HG03196 (cell line): ENCODE data around the gene AHRR.

Experiments
- ATAC-seq: cut with Tn5 transposase; IDR thresholded peaks from one replicate; pipeline ENCODE4 v1.9.1; 2021; ENCODE audit not compliant: unreplicated experiment

The AHRR gene

GRCh38 chr5:425714-426113, 104.2 kb downstream of the AHRR start:
- ATAC-seq = no peak

- ATAC-seq = no peak
These were observed 105.0 kb downstream of the AHRR start for GRCh38 chr5:426392-426976.

DNA sequence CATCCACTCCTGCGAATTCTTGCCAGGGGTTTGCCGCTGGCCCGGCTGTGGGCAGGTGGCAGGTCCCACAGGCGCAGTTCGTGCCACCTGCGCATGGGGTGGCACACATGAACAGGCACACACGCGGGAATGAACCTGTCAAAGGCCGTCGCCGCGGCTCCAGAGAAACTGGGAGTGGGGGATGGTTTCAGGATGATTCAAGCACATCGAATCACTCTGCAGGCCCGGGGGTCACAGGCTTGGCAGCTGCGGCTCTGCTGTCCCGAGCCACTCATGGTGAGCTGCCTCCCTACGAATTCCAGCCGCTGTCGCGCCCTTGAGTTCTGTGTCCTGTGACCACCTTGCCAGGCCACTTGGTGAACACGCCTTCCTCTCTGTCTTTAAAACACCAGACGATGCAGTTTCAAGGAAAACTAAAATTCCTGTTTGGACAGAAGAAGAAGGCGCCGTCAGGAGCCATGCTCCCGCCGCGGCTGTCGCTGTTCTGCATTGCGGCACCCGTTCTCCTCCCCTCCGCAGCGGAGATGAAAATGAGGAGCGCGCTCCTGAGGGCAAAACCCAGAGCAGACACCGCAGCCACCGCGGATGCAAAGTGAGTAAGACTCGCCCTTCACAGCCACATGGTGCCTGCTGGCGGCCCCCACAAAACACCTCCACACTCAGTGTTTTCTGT, 106.0 kb downstream of the AHRR start:
- ATAC-seq = no peak

DNA sequence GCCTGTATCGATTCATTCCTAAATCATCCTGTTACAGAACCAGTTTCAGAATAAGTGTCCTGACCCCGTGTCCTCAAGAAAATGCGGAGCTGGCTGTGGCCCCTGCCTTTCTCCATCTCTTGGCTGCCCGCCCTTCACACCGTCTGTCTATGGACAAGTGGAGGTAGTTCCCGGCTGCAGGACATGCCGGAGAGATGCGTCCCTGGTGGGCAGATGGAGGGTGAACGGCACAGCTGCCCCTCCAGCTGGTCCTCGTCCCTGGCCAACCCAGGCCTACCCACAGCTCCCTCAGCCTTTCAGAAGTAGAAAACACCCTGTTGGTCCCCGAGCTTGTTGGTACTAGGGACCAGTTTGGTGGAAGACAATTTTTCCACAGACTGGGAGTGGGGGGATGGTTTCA, 106.7 kb downstream of the AHRR start:
- ATAC-seq = no peak

GRCh38 chr5:428754-429452, 107.4 kb downstream of the AHRR start:
- no peak for ATAC-seq

DNA sequence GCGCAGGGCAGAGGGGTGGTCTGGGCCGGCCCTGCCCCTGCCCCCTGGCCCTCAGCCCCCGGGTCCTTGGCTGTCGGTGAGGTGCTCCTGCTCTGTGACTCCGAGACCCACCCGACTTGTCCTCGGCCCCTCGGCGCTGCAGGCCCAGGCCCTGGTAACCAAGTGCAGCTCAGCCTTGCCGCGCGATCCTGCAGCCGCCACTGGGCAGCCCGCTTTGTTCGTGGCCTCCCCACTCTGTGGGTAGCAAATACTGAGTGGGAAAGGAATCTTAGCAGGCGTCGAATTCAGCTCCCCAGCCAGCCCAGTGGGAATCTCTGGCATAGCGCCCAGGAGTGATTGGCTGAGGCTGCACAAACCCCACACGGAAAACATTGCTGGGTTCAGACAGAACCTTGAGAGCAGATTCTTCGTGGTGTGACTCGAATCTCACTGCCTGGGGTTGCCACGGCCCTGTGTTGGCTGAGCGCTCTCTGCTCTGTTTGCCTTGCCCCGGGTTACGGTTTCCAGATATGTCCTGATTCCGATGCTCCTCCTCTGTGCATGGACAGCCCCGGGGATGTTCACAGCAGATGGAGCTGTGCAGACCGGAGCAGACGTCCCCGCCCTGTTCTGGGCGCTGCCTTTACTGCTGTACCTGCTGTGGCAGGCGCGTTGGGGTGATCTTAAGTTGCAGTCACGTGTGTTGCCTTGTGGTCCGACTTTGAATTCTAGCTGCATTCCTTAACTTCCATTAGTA, 108.1 kb downstream of the AHRR start:
- ATAC-seq = no peak

- no peak for ATAC-seq
These were observed 108.9 kb downstream of the AHRR start for GRCh38 chr5:430214-430925.

DNA sequence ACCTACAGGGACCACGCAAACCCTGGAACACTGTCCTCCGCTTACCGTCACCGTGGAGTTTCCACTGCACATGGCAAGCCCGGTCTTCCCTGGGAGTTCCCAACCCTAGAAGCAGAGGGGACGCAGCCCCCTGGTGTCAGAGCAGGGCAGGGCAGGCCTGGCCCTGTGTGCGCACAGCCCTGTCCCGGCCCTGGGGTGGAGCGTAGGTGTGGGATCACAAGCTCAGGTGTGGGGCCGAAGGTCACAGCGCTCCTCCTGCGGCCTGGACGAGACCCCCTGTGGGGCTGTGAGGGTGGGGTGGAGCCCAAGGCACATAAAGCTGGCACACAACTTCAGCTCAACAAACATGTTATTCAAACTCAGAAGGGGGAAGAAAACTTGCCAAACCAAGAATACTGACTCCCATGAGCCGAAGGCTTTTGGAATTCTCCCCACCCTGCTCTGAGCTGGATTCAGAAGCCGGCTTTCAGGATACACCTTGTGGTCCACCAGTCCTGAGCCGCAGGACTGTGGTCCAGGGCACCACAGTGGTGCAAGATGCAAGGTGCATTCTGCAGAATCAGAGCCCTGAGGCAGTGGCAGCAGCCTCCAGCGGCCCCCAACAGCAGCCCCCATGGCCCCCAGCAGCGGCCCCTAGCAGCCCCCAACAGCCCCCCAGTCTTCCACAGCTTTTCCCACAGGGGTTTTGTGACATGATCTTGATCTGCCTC, 109.6 kb downstream of the AHRR start:
- ATAC-seq = peak; percentile 53

DNA sequence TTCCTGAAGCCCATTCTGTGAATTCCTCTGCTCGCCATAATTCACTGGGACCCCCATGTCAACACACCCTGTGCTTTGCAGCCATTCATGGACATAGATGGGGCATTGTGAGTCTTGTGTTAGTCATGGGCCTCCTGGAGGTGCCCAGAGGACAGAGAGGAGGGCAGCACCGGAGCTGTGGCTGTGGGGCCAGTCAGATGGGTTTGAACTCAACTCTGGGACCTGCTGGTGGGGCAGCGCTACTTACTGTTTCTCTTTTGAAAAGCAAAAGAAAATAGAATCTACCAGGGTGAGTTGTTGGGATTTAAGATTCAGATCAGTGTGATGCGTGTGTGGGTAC, 110.2 kb downstream of the AHRR start:
- ATAC-seq = no peak

DNA sequence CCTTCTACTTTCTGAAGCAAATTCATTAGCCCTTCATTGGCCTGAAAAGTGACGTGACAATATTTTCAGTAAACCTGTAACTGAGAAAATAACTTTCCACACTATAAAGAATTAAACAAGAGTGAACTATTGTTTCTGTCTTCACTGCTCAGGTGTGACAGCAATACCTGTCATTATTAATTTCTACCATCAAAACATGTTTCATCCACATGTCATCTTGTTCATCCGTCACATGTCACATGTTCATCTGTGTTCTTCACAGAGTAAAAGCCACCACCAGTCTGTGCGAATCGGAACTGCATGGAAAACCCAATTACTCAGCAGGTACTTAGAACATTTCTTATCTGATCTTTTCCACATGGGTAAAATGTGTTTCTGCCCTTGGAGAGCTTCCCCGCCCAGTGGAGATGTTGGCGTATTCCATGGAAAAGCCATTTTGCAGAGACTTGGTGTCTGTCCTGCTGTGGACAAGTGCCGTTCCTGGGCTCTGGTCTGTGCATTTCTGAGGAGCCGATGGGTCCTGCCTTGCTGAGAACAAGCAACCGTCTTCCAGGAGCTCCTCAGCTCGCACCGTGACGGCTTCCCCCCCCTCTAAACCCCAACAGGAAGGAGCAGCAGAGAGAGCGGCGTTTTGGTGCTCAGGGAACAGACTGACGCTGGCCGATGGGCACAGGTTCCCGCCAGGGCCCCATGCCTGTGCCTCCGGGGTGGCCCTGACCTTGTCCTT, 110.8 kb downstream of the AHRR start:
- no peak for ATAC-seq

DNA sequence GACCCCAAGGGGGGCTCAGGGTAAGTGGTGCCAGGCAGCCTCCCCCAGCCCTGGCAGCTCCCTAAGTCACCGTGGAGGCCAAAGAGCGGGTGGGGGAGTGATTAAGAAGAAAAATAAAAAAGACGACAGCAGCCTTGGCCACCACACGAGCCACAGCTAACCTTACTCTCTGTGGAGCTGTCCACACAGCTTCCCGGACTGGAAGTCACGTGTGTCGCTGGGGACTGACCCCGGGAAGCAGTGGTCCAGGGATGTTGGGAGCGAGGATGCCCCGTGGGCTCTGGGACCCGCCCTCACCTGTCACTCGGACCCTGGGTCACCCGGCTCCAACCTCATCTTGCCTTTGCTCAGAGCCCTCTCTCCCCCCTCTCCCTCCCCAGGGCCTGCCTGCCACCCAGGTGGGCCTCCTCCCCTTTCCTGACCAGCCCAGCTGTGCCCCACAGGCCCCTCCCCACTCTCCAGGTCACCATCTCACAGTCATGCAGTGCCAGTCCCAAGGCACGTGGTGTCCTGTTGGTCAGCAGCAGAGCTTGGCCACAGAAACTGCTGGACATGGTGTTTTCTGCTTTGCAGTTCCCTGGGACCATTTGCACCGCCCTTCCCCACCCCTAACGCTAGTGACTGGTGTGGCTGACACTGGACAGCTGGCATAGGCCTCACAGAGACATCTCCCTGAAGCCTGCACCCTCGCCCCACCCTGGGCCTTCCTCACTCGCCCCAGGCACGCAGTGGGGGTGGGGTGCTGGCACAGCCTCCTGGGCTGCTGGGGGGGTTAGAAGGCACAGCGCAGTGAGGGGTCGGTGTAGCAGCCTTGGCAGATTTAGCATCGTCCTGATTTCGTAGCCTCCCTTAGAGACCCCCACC, 111.6 kb downstream of the AHRR start:
- no peak for ATAC-seq

DNA sequence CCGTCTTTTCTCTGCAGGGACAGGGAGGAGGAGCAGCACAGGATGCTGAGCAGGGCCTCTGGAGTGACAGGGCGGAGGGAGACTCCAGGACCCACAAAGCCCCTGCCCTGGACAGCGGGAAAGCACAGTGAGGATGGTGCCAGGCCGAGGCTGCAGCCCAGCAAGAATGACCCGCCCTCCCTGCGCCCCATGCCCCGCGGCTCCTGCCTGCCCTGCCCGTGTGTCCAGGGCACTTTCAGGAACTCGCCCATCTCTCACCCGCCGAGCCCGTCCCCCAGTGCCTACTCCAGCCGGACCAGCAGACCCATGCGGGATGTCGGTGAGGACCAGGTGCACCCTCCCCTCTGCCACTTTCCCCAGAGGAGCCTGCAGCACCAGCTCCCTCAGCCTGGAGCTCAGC, 112.3 kb downstream of the AHRR start:
- no peak for ATAC-seq

DNA sequence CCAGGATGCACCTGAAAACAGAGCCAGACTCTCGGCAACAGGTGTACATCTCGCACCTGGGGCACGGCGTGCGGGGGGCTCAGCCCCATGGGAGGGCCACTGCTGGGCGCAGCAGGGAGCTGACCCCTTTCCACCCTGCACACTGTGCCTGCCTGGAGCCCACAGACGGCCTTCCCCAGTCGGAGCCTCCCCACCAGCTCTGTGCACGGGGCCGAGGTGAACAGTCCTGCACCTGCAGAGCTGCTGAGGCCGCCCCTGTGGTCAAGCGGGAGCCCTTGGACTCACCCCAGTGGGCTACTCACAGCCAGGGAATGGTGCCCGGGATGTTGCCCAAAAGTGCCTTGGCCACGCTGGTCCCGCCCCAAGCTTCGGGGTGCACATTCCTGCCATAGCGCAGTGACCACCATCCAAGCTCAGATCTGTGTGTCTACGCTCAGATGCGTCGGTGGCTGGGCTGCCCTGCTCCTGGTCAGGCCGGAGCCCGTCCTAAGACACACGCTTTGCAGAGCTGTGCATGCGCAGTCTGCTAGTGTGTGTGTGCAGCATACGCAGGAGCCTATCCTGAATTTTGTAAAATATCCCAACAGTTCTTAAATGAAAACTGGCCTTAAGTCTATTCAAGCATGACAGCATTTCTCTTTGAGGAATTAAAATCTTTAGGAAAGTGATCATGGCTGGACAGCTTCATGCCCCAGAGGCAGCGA, 113.1 kb downstream of the AHRR start:
- no peak for ATAC-seq

DNA sequence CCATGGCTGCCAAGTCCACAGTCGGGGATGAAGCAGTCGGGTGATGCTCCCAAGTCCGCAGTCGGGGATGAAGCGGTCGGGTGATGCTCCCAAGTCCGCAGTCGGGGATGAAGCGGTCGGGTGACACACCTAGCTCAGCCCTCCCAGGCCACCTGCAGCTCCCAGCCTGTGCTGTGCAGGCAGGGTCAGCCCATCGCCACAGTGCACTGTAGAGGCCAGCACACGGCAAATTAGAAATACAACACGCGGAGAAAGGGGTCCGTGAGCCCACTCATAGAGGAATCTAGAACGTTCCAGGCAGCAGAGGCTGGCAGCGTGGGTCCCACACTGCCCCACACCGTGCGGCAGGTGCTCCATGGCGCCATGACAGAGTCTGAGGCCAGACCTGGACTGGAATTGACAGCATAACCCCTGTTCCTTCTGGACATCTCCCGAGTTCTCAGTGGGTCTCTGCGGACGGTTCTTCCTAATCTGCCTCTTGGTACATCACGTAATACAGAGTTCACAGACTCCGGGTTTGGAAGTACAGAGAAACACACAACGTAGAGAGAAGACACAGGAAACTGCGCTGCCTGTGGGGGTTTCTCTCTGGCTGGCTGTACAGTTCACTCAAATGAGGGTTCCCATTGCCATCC, 113.8 kb downstream of the AHRR start:
- ATAC-seq = no peak

DNA sequence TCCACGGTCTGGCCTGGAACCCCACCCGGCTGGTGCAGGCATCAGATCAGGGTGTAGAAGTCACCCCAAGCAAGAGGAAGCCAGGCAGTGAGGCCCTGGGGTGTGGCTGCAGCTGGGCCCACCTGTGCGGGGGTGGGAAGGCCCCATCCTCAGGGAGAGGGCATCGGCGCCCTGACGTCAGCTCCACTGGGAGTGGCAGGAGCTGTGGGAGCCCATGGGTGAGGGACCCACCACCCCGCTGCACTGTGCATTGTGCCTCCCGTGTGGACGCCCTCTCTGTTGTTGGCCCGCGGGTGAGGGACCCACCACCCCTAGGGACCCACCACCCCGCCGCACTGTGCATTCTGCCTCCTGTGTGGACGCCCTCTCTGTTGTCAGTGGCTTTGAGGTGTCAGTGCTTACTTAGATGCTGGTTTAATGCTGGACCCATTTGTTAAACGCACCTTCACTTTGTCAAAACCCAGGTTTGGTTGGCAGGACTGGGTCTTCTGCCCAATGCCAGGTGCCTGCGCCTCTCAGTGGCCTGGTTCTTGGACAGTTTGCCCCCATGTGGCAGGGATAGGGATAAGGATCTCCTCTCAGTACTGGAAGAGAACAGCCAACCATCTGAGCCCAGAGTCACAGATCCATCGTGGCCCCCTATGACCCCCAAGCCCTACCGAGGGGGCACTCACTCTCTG, 114.6 kb downstream of the AHRR start:
- ATAC-seq = no peak

GRCh38 chr5:436641-436975, 115.1 kb downstream of the AHRR start:
- ATAC-seq = no peak

GRCh38 chr5:437281-437771, 115.8 kb downstream of the AHRR start:
- ATAC-seq = no peak
